Stimulated activated CD4-positive, alpha-beta T cell treated with anti-CD3 and anti-CD28 coated beads, Interleukin-15, amount 100 ng/mL, for 48 hours (primary cell): ENCODE results near the gene GLP2R.
A peak's percentile ranks its signal among the peaks of the same experiment; 100 is the strongest.

Experiments
- DNase-seq, 2 donors: peaks; one replicate each; pipeline ENCODE4 v3.0.0-alpha.2; 2020; ENCODE audit warnings: low read depth in 2 of 2

GLP2R gene

DNA sequence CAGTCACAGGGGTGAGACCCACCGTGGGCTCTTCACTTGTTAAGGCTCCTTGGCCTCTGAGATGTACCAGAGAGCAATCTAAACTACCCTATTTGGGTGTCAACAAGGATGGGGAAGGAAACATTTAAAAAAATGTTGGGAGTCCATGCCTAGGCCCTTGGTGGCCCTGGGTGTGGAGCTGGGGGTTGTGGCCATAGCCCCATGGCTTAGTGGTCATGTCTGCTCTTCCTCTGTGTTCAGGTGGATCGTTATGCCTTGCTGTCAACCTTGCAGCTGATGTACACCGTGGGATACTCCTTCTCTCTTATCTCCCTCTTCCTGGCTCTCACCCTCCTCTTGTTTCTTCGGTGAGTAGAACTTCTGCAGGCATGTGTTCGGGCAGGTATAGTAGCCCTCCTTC is 28.5 kb downstream of the GLP2R start:
- DNase-seq: no peak

DNA sequence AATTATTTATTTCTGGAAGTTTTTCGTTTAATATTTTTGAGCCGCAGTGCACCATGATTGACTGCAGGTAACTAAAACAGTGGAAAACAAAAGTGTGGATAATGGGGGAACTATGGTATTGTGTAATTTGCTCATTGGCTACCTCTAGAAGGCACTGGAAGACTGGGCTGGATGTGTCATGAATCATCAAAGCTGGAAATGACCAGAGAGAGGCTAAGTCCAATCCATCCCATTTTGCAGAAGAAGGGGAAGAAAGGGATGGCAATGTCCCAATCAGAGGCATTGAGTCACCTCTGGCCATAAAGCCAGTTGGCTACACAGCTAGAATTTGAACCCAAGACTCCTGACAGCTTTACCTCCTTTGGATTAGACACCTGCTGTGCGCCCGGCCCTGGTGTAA is 29.3 kb downstream of the GLP2R start:
- DNase-seq: no peak

DNA sequence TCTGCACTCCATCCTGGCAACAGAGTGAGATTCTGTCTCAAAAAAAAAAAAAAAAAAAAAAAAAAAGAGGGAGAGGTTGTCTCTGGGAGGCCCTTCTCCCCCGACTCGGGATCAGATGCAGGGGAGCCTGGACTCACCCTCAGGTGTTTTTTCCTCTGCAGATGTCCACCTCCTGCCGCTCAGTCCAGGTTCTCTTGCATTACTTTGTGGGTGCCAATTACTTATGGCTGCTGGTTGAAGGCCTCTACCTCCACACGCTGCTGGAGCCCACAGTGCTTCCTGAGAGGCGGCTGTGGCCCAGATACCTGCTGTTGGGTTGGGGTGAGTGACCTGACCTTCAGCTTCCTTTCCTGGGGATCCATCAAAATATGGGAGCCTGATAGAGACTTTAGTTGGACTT is 34.1 kb downstream of the GLP2R start:
- DNase-seq: no peak

DNA sequence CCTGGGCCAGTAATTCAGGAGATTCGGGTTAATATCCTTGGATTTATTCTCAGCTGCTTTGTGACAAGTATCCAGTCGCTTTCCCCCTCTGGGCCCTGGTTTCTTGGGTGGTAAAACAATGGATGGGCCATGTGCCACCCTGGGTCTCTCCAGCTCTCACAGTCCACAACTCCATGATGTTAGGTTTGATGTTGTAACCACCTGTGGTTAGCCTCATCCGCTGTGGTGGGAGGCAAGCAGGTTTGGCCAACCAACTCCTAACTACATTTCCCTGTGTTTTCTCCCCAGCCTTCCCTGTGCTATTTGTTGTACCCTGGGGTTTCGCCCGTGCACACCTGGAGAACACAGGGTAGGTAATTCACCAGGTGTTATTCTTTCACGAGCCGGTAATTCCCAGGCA is 35.1 kb downstream of the GLP2R start:
- DNase-seq: no peak

DNA sequence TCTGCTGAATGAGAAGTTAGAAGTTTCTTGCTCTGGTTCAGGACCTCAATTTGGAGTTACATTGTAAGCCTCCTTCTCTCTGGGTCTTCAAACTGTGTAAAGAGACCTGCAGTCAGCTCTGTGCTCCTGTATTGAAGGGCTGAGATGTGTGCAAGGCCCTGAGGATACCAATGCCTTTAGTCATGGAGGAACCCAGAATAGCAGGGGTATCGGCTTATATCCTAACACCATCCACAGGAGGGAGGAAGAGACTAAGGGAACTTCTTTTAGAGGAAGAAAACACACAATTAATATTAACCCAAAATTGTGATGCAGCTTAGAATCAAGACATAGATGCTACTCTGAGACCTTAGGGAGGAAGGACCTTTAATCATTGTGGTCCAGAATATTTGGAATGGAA is 36.5 kb downstream of the GLP2R start:
- no peak for DNase-seq

DNA sequence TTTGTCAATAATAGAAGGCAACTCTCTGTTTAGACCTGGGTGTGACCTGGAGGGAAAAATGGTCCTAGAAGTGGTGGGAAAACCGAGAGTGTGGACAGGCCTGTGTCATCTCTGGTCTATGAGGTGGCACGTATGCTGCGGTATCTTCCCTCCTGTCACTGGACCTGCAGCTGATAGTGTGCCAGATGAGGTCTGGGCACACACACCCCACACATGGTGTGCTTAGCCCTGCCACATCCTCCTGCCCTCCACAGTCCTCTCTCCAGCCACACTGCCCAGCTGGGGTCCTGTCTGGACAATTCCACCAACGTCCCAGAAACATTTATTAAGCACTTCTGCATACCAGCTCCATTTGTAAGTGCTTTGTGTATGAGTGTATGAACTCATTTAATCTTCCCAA is 37.2 kb downstream of the GLP2R start:
- DNase-seq: no peak

DNA sequence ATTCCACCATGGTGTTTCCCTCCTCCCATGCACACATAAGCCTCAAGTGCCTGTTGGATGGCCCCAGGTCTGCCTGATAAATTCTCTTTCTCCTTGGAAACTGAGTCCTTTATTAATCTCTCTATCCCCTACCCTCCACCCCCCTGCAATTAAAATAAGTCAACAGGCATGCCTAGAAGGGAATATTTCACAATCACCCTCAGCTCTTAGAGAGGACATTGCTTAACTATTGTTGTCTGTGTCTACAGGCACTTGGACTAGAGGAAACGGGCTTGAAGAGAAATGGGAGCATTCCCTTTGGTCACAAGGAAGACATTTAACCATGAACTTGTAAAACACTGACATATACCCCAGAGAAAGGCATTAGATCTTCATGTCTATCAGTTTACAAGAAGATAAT is 39.9 kb downstream of the GLP2R start:
- no peak for DNase-seq

DNA sequence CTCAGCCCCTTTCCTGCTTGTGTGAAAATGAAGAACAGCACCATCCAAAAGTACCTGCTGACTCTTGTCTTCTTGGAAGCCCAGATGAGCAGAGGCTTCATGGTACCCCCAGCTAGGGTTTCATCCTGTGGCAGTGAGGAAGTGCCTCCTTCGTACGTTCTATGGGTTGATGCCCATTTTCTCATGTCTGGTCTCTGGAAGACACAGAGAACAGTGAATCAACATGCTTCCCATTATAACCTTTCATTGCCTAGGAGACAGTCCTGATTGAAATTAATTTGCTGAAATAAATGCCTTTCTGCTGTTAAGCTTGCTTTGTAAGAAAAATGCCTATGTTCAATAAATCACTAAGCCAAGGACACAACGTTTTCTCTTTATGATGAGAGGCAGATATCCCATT is 42.8 kb downstream of the GLP2R start:
- no peak for DNase-seq

DNA sequence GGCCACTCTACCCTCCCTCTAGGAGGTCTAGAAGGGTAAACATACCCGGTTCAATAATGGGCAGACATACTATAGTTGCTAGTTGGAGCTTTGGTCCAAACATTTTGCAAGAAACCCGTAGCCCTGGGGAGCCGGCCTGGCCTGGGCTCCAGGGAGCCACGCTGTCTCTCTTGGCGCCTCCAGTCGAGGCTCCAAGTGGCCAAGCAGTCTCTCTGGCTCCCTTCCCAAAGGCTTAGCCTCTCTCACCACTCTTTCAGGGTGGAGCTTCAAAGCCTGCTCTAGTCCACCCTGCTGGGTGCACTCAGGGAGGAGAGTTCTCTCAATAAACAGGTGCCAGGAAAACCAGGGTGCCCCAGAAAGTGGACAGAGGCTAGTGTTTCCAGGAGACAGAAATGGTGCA is 47.1 kb downstream of the GLP2R start:
- DNase-seq: no peak

DNA sequence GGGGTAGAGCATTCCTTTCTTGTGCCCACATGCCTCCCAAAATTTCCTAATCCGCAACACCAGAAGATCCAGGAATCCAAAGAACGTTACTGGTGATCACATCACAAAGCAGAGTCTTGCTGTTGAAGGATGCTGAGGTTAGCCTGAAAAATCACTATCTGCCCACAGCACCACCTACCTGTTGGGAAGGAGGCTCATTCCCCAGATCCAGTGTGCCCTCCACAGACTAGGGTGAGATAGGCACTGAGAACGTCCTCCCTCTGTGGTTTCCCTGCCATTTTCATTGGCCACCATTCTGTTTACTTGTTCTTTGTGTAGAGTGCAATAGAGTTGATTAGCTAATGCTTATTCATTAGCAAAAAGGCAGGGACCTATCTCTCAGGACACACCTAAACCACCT is 49.0 kb downstream of the GLP2R start:
- no peak for DNase-seq

DNA sequence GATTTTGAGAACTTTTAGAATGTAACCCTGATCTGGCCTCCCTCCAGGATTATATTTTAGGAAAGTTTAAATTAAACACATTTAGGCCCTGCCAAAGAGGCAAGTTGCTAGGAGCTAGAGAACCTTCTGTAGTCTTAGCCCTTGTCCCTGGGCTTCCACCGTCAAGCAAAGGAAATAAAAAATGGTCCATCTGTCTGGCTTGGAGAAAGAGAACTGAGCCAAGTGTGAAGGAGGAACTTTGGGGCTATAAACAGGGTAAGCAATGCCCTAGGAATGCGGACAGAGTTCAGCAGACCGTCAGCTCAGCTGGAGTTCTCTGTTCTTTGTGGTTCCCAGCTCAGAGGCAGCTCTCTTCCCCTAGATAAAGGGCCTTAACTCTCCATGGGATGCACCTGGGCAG is 49.7 kb downstream of the GLP2R start:
- DNase-seq: no peak

DNA sequence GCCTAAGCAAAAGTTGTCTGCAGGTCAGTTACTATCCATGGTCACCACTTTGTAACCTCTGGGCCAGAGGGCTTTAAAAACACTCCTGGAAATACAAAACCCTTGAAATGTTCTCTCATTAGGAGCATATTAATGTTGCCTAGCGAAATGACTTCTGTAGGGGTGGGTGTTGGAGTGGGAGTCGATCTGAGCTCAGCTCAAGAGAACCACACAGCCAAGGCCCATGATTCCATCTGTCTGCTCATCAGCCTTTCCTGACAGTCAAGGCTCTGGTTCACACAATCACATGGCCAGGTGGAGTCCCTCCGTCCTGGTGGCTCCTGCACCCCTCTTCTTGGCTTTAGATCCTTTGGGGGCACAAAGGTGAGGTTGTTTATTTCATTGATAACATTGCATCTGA is 52.6 kb downstream of the GLP2R start:
- no peak for DNase-seq

DNA sequence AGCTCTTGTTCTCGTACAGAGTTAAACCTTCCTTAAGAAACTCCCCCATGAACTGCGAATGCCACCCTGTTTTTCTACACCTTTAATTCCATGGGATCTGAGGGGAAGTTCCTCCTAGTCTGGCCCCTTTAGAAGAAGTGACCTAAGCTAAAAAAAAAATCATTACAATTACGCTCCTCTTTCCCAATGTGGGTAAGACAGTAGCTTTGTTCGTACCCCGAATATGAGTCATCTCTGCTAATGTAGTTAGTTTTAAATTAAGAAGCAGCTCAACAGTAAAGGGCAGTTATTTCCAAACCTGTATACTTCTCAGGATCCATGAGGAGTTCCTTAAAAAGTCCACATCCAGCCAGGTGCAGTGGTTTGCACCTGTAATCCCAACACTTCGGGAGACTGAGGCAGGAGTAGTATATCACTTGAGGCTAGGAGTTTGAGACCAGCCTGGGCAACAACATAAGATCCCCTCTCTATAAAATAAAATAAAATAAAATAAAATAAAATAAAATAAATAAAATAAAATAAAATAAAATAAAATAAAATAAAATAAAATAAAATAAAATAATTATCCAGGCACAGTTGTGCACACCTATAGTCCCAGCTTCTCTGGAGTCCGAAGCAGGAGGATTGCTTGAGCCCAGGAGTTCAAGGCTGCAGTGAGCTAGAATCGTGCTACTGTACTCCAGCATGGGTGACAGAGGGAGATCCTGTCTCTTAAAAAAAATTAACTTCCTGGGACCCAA is 53.2 kb downstream of the GLP2R start:
- DNase-seq: no peak

DNA sequence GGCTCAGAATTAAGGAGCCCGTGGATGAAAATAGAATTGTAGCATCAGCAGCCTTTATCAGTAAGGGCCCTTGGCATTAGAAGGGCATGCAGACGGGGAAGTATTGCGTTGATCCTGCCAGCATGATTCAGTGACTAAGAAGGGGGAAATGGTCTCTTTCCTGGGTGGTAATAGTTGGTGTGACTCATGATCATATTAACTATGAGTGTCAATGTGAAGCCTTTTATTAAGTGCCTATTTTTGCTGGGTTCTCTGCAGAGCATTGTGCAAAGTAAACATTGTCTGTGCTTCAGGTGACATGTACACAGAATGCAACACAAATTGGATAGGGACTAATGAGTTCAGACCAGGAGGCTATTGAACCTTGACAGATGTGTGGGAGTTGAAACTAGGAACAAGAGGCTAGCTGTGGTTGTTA is 54.9 kb downstream of the GLP2R start:
- no peak for DNase-seq

DNA sequence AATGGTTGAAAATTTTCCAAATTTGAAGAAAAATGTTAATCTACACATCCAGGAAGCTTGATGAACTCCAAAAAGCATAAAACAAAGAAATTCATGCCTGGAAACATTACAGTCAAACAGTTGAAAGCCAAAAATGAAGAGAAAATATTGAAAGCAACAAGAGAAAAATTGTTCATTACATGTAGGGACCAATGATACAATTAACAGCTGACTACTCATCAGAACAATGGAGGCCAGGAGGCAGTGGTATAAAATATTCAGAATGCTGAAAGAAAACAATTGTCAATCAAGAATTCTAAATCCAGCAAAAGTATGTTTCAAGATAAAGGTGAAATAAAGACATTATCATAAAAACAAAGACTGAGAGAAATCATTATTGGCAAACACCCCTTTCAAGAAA is 57.7 kb downstream of the GLP2R start:
- DNase-seq: no peak

DNA sequence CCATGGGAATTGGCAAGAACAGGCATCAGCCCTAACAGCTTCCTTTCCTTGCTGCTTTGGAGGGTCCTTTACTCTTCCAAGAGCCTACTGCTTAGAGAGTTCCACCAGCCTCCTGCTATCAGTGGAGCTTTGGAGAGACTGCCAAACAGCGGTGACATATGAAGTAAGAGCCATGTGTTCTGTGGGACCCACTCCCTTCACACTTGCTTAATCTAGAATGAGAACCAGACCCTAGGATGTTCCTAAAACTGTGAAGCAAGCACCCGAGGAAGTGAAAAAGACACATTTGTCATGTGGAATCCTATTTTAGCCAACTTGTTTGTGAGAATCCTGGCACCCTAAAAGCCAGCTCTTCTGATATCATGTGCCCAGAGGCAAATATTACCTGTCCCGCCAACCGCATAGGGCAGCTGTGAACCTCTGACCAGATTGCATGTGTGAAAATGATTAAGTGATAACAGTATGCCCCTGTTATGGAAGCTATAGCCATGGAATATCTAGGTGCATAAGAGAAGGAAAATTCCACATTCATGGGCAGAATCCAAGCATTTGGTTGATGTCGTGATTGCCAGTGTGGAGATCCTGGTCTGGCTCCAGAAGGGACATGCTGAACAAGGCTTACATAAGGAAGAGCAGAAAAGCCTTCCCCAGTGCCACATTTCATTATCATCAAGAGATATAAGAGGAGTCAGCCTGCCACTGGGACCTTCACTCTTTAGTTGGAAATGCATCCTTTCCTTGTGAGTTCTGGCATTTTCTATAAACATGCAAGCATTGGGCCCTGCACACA is 60.6 kb downstream of the GLP2R start:
- DNase-seq: no peak

DNA sequence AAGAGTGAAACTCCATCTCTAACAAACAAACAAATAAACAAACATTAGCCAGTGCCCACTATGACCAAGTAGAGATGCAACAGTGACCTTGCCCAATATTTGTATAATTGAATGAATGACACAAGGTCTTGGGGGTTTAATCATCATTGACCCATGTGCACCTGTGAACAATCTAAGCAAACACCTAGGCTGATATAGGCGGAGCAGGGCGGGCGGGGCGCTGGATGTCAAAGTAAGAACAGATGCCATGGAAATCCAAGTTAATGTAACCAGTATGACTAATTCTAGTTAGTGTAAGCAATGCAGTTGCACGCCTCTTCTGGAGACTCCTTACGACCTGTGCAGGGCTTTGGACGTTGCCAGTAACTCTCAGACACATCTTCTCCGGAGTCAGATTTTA is 61.8 kb downstream of the GLP2R start:
- no peak for DNase-seq

DNA sequence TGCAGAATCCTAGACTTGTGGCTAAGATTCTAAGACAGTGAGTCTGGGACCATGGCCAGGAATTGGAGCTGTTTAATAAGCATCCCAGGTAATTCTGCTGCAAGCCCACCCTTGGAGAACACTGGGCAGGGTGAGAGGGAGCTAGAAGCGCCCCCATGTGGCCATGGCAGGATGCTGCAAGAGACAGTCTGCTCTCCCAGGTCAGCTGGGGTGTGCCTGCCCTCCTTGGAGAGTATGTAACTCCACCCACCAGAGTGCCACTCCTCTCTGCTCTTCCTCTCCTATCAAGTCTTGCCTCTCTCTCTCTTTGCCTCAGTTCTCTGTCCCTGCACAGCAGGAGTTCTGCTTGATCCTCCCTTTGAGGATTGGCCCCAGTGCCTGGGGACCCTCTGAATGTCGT is 64.4 kb downstream of the GLP2R start:
- peak in 1 of 2 donors; percentile 2 for DNase-seq

DNA sequence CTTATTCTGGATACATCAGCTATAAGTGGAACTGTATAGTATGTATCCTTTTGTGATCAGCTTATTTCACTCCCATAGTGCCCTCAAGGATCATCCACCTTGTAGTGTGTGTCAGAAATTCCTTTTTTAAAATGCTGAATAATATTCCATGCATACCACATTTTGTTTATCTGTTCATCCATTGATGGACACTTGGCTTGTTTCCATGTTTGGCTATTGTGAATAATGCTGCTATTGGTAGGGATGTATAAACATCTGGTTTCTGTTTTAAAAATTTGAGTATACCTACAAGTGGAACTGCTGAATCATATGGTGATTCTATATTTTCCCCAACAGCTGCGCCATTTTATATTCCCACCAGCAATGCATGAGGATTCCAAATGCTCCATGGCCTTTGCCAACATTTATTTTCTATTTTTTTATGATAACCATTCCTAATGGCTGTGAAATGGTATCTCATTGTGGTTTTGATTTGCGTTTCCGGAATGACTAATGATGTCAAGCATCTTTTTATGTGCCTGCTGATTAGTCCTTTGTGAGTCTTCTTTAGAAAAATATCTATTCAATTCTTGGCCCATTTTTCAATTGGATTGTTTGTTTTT is 67.8 kb downstream of the GLP2R start:
- DNase-seq: no peak

DNA sequence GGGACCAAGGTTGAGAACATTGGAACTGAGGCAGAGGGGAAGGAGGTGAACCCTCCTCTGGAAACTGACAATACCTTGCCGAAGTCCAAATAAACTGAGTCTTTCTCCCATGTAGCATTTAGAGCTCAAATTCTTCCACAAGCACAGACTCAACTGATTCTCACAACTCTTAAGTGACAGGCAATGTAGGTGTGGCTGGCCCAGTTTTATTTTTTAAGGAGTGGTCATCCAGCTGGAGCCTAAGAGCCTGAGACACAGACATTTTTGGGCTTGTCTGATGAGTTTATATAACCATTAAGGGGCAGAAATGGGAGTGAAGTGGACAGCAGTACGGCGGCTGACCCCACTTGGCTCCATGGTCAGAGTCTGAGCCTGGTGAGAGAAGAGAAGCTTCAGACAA is 68.5 kb downstream of the GLP2R start:
- no peak for DNase-seq

DNA sequence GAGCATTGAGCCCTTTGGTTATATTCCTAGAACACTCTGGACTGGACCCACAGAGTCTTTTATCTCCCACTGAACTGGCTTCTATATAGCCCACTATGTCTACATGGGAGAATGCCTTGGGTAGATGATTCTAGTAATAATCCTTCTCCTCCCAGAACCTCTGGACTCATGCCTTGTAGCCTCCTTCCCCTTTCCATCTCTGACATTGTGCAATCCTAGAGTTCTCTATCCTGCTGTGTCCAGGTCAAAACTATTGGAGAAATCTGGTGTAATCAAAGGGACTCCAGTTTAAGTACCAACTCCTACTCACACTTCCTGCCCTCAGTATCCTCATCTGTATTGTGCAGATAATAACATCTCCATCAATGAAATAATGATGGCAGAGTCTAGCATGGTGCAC is 70.2 kb downstream of the GLP2R start:
- no peak for DNase-seq

DNA sequence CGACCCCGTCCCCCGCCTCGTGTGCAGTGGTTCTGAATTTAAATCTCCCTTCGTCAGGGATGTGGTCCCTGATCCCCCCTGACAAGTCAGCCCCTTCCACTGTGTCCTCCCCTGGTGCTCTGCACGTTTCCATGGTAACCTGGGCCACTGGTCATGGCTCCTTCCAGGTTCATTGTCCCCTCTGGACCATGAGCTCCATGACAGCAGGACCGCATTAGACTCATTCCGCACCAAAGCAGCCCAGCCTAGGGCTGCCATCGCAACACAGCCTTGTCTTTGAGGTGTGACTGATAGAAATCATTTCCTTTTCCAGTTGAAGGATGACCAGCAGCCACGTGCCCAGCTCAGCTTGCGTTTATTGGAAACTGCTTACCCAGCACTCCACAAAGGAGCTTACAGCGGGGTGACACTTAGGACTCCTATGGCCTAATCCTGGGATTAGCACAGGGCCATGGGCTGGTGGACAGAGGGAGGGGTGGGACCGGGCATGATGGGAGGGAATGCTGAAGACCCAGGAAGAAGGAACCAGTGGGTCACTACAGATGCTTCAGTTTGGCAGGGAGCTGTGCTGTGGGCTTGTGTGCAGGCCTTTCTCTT is 71.7 kb downstream of the GLP2R start:
- no peak for DNase-seq

DNA sequence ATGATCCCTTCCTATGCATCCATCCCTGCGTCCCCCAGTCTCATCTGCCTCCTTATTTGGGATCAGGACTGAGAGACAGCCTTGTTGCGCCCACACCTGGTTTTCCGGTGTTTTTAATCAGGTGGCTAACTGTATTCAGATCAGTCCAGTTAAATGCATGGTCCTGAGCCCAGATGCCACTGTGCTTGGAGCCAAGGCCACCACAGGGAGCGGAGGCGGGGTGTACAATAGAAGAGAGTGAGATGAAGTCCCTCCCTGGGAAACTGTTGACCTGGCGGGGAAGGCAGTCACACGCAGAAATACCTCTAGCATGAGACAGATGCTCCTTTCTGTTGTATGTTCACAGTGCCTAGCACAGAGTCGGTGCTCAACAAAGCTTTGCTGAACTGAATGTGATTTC is 73.1 kb downstream of the GLP2R start:
- DNase-seq: no peak
